ENCODE measurements around the gene SMIM41.

- TF ChIP-seq BHLHE40 (IDR thresholded peaks at IDR 0.05; ENCODE audit: low read depth, low read length): no peak
- TF ChIP-seq NFE2L2 (conservative IDR thresholded peaks at IDR 0.05; ENCODE audit: low read length): no peak
- TF ChIP-seq EP300 (IDR thresholded peaks at IDR 0.05): no peak
- no peak for TF ChIP-seq CTCF (IDR thresholded peaks at IDR 0.05)
- no peak for TF ChIP-seq HMGXB4 (CRISPR knock-in tag; IDR thresholded peaks at IDR 0.05; ENCODE audit: borderline replicate concordance)
- TF ChIP-seq MYC (IDR thresholded peaks at IDR 0.05; ENCODE audit: borderline replicate concordance, low read length): no peak
Observed at GRCh38 chr12:52122904-52123303, 43.4 kb downstream of the SMIM41 start.
